OCI-LY3 (cell line): ENCODE measurements around the gene HSPB9.
"Not testable (repeated sequence)": the region's sequence is repeated elsewhere in the genome, so short reads cannot be mapped to it uniquely, and the experiment has no call there.

Experiments used
- H2AFZ ChIP-seq: fragments of 200-600, 300-600 bp; shearing (Covaris generic); 2 replicates; pipeline ENCODE4 v1.6.0; 2014; ENCODE audit warnings: antibody characterized with exemption, low read depth, low read length
- H3K27ac ChIP-seq: fragments of 200-600, 300-600 bp; sonication (generic); 2 replicates; pipeline ENCODE4 v1.5.1; 2014; ENCODE audit warnings: mild to moderate bottlenecking, low read length, moderate library complexity, mixed read lengths
- H3K27me3 ChIP-seq: fragments of 200-600, 300-600 bp; sonication (generic); 2 replicates; pipeline ENCODE4 v1.6.1; 2014; ENCODE audit warnings: low read depth, low read length, mixed read lengths
- H3K36me3 ChIP-seq: fragments of 200-600, 300-600 bp; sonication (generic); replicated peaks from 2 replicates; pipeline ENCODE3; 2014; ENCODE audit warnings: low read depth, low read length, mixed read lengths
- H3K4me1 ChIP-seq: fragments of 300-600, 200-600 bp; sonication (generic); 2 replicates; pipeline ENCODE4 v1.6.1; 2014; ENCODE audit warnings: low read length, mixed read lengths
- H3K4me2 ChIP-seq: fragments of 200-600, 300-600 bp; sonication (generic); 2 replicates; pipeline ENCODE4 v1.6.1; 2014; ENCODE audit warnings: low read length, mixed read lengths
- H3K4me3 ChIP-seq: fragments of 300-600, 200-600 bp; sonication (generic); 2 replicates; pipeline ENCODE4 v1.5.1; 2014; ENCODE audit warnings: antibody characterized with exemption, mild to moderate bottlenecking, low read length, moderate library complexity
- H3K79me2 ChIP-seq: fragments of 300-600, 200-600 bp; shearing (Covaris generic); 2 replicates; pipeline ENCODE4 v1.6.1; 2014; ENCODE audit warnings: mild to moderate bottlenecking, low read length, mixed read lengths
- H3K9ac ChIP-seq: fragments of 300-600, 200-600 bp; shearing (Covaris generic); 2 replicates; pipeline ENCODE4 v1.6.0; 2014; ENCODE audit warnings: mild to moderate bottlenecking, low read length, moderate library complexity
- H3K9me3 ChIP-seq: fragments of 200-600, 300-600 bp; shearing (Covaris generic); 2 replicates; pipeline ENCODE4 v1.6.1; 2014; ENCODE audit warnings: low read length, mixed read lengths; ENCODE audit not compliant: insufficient read depth
- H4K20me1 ChIP-seq: fragments of 200-600, 300-600 bp; sonication (generic); 2 replicates; pipeline ENCODE4 v1.6.1; 2016; ENCODE audit warnings: low read length, mixed read lengths; ENCODE audit not compliant: insufficient read depth
- CTCF ChIP-seq: fragments of 200-600, 300-600 bp; sonication (generic); IDR thresholded peaks from 2 replicates; pipeline ENCODE4 v1.5.1; 2014; ENCODE audit warnings: antibody characterized with exemption, low read length, low read depth
- EZH2phosphoT487 ChIP-seq: fragments of 200-600 bp; shearing (Covaris generic); IDR thresholded peaks from 2 replicates; pipeline ENCODE4 v1.6.1; 2018; ENCODE audit warnings: antibody characterized with exemption, mixed run types, low read depth

HSPB9 gene

GRCh38 chr17:42141382-42141781, 18.8 kb downstream of the HSPB9 start:
- Histone ChIP-seq H3K9me3 (no peaks in the 10 kb centered on the region), H3K36me3 (peaks cover 24% of the 10 kb centered on the region), H3K4me3 (no peak overlapping the region), H3K9ac (no peak overlapping the region), H3K27ac (no peak overlapping the region), H3K27me3 (no peaks in the 10 kb centered on the region), H3K4me1 (peaks cover 23% of the 10 kb centered on the region), H3K79me2 (peaks cover 67% of the 10 kb centered on the region), H3K4me2 (no peak overlapping the region), H2AFZ (no peak overlapping the region), H4K20me1 (peaks cover 21% of the 10 kb centered on the region)
- TF ChIP-seq EZH2phosphoT487 = no peak
- TF ChIP-seq CTCF = no peak

DNA sequence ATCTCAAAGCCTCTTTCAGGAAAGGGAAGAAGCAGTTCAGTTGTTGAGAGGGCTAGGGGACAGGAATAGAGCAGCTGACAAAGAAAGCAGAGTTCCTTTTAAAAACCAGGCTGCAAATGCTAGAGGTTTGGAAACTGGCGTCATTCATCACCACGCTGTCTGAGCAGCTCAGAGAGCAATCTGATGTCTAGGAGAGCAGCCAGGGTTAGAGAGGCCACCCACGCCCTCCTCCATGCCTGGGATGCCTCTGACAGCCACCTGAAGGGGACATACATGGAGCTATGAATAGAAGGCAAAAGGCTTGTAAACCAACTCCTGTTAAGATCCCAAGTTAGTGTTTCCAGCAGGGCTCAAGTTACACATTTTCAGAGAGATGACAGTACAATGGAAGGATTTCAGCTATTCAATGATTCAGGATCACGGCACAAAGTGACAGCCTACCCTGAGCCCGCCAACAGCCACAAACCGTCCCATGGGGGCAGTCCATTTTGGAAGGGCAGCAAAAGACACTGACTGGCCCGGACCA, 19.8 kb downstream of the HSPB9 start:
- no peaks in the 10 kb centered on the region for H3K9me3 ChIP-seq
- H3K27ac ChIP-seq = no peak overlapping the region
- peaks cover 61% of the 10 kb centered on the region for H3K79me2 ChIP-seq
- no peak overlapping the region for H3K4me3 ChIP-seq
- no peaks in the 10 kb centered on the region for H3K27me3 ChIP-seq
- H3K9ac ChIP-seq = no peak overlapping the region
- TF ChIP-seq CTCF (no peak), EZH2phosphoT487 (no peak)
- H3K4me1 ChIP-seq = peaks cover 13% of the 10 kb centered on the region; the same call in 1 of the 2 replicates
- H3K36me3 ChIP-seq = peaks cover 23% of the 10 kb centered on the region
- no peak overlapping the region for H3K4me2 ChIP-seq
- H4K20me1 ChIP-seq = peaks cover 24% of the 10 kb centered on the region
- H2AFZ ChIP-seq = no peak overlapping the region

- Histone ChIP-seq H3K79me2 (peaks cover 56% of the 10 kb centered on the region), H4K20me1 (peaks cover 25% of the 10 kb centered on the region), H3K36me3 (peaks cover 22% of the 10 kb centered on the region)
- not testable (repeated sequence) for H3K9ac ChIP-seq, H2AFZ ChIP-seq, H3K27ac ChIP-seq, H3K4me1 ChIP-seq, H3K4me3 ChIP-seq, H3K4me2 ChIP-seq, H3K9me3 ChIP-seq, H3K27me3 ChIP-seq
These were observed 20.5 kb downstream of the HSPB9 start for GRCh38 chr17:42143138-42143537.

- peaks cover 56% of the 10 kb centered on the region for H3K79me2 ChIP-seq
- no peak overlapping the region for H3K9ac ChIP-seq
- H4K20me1 ChIP-seq = peaks cover 10% of the 10 kb centered on the region
- peaks cover 21% of the 10 kb centered on the region for H3K36me3 ChIP-seq
- H3K4me1 ChIP-seq = no peaks in the 10 kb centered on the region
- H3K4me3 ChIP-seq = no peak overlapping the region
- H3K27me3 ChIP-seq = no peaks in the 10 kb centered on the region
- no peak overlapping the region for H3K27ac ChIP-seq
- TF ChIP-seq CTCF (no peak), EZH2phosphoT487 (no peak)
- H2AFZ ChIP-seq = no peak overlapping the region
- no peak overlapping the region for H3K4me2 ChIP-seq
- no peaks in the 10 kb centered on the region for H3K9me3 ChIP-seq
These were observed 24.5 kb downstream of the HSPB9 start for GRCh38 chr17:42146911-42147607.
